Activated effector memory CD4-positive, alpha-beta T cell treated with anti-CD3 and anti-CD28 coated beads, Interleukin-2, amount 50 U/mL, for 16 hours (primary cell): ENCODE results near the gene WDR27.
"Not testable (repeated sequence)": the region's sequence is repeated elsewhere in the genome, so short reads cannot be mapped to it uniquely, and the experiment has no call there.

ENCODE experiments used
- DNase-seq: peaks from one replicate; pipeline ENCODE4 v3.0.0-alpha.2; 2020

Gene WDR27

DNA sequence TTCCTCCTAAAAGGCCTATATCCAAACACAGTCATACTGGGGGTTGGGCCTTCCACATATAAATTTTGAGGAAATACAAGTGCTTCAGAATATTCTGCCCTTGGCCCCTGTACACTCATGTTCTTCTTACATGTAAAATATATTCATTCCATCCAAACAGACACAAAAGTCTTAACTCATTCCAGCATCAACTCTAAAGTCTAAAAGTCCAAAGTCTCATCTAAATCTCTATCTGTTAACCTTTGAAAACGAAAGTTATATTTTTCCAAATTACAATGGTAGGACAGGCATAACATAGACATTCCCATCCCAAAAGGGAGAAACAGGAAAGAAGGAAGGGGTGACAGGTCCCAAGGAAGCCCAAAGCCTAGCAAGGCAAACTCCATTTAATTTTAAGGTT lies 232.8 kb downstream of the WDR27 start:
- DNase-seq, result no peak

DNA sequence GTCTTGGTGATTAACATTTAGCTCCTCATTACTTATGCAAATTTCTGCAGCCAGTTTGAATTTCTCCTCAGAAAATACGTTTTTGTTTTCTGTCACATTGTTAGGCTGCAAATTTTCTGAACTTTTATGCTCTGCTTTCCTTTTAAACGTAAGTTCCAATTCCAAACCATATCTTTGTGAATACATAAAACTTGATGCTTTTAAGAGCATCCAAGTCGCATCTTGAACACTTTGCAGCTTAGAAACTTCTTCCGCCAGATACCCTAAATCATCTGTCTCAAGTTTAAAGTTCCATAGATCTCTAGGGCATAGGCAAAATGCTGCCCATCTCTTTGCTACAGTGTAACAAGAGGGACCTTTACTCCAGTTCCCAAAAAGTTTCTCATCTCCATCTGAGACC lies 234.1 kb downstream of the WDR27 start:
- DNase-seq, result not testable (repeated sequence)

DNA sequence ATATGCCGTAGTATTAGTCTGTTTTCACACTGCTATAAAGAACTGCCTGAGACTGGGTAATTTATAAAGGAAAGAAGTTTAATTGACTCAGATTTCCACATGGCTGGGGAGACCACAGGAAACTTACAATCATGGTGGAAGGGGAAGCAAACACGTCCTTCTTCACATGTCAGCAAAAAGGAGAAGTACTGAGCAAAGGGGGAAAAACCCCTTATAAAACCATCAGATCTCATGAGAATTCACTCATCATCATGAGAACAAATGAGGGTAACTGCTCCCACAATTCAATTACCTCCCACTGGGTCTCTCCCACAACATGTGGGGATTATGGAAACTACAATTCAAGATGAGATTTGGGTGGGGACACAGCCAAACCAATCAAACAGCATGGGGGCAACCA lies 235.6 kb downstream of the WDR27 start:
- DNase-seq, result not testable (repeated sequence)

DNA sequence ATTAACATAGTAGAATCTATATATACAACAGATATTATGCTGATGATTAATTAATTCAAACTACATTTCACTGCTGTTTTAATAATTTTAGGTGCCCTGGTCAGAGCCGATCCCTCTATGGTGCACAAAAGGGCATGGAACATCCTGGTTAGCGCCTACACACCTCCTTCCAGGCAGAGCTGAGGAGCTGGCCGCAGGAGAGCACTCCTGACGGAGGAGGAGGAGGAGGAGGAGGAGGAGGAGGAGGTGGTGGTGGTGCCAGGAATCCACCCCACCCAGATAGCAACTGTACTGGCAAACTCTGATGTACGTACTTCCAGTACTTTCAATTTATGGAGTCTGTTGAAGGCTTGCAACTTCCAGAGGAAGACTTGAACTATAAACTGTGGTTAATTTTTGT lies 244.1 kb downstream of the WDR27 start:
- DNase-seq, result no peak

DNA sequence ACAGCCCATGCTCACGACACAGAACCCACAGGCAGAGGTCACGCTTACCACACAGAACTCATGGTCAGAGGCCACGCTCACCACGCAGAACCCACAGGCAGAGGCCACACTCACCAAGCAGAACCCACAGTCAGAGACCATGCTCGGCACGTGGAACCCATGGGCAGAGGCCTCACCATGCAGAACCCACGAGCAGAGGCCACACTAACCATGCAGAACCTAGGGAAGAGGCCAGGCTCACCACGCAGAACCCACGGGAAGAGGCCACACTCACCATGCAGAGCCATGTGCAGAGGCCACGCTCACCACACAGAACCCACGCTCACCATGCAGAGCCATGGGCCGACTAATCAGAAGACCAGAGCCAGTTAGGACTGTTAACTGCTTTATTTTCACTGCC lies 245.0 kb downstream of the WDR27 start:
- no peak for DNase-seq

DNA sequence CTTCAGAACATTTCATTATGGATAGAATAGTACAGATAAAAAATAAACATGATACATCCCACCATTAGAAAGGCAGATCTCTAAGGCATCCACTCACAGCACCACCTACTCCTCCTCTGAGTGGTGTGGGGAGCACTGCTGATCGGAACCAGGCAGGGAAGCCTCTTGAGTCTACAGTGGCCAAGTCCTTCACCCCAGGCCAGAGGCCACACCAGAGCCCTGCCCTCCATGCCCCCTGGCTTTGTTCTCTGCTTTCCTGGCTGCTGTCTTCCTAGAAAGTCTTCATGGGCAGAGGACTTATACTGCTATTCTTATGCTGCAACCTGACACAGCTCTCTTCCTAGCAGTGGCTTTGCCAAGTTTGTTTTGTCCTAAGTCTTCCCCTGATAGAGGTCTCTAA lies 246.4 kb downstream of the WDR27 start:
- DNase-seq, result no peak

DNA sequence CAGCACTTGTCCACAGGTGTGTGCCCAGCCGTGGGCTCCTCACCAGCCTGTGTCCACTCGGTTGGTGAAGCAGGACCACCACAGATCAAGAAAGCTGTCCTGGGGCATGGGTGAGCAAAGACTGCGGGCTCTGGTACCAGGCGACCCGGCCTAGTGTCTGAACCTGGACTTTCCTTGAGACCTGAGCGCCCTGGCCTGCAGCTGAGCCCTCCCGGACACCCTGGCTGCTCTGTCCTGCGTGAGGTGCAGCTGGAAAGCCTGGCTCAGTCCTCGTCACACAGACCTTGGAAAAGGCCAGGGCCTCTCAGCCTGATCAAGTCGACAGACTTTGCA lies 247.0 kb downstream of the WDR27 start:
- DNase-seq, result no peak

DNA sequence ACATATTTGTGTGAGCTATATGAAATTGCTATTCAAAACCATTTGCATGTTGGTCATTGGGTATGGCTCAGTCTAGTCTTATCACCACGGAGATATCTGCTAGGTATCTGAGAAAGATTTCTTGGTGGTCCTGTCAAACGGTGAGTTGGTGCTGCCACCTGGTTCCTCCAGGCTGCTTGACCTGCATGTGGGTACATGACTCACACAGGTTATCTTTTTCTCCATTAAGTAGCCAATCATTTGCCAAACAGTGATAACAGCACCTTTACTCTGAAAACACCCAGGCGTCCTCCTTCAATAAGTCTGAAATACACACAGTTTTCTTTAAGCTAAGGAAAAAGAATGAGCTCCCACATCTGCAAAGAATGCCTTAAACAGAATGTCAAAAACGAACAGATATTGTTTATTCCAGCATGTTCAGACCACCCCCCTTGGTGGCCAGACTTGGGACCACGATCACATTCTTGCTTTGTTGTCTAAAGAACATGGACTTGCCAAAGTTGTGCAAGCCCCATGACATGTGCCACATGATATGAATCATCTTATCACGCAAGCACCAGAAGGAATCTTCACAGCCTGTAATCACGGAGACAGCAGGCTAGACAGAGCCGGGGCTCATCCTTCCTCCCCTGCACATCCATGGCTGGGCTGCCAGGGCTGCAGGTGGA lies 247.5 kb downstream of the WDR27 start:
- no peak for DNase-seq

DNA sequence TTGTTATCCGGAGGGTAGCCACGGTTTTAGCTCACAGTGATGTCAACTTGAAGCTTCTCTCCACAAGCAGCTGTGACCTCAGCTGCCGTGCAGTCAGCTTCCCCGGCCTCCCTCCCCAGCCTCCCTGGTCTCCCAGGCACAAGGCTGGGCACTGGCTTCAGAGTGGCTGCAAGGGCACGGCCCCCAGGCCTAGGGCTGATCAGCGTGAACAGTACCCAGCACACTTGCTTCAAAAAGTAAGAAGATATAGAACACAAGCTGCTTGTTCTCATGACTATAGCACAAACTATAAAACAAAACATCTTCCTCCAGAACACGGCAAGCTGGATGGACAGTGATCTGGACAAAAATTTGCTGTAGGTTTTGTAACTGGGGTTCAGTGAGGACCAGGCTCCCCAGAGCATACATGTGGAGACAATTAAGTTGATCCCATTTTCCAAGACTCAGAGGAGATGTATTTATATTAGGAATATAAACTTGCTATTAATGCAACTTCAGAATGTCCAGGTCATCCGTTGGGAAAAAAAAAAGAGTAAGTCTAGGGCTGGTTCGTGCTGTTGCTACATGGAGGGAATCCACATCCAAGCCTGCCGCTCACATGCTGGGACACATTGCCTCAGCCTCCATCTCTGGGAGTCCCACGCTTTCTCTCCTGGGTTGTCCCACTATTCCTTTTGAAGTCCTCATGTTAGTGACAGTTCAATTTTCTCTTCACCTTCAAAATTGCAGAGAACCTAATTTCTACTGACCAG lies 248.8 kb downstream of the WDR27 start:
- DNase-seq, result no peak

DNA sequence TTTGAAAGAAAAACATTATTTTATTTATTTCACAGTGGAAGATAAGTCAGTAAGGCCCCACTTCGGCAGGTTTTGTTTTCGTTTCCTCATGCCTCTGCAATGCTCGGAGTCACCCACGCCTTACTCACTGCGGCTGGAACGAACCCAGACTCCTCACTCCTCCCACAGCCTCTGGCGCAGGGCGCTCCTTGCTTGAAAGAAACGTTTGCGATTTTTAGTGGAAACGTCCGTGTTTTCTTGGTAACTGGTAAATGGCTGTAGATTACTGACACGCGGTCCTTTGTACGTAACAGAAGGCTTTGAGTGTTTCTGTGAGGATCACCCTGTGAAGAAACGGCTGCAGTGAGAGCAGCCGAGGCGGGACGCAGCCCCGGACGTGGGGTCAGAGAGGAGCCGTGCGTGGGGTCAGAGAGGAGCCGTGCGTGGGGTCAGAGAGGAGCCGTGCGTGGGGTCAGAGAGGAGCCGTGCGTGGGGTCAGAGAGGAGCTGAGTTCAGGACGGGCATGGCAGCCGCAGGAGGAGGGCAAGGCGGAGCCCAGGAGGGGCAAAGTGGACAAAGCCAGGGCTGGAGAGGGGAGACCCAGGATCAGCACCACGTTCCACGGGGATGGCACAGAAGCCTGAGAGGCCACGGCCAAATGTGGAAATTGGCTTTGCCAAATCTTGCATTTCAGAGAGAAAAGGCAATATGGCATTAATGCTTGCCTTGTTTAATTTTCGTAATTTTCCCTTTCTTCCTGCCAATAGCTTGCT lies 249.5 kb downstream of the WDR27 start:
- DNase-seq, result no peak

DNA sequence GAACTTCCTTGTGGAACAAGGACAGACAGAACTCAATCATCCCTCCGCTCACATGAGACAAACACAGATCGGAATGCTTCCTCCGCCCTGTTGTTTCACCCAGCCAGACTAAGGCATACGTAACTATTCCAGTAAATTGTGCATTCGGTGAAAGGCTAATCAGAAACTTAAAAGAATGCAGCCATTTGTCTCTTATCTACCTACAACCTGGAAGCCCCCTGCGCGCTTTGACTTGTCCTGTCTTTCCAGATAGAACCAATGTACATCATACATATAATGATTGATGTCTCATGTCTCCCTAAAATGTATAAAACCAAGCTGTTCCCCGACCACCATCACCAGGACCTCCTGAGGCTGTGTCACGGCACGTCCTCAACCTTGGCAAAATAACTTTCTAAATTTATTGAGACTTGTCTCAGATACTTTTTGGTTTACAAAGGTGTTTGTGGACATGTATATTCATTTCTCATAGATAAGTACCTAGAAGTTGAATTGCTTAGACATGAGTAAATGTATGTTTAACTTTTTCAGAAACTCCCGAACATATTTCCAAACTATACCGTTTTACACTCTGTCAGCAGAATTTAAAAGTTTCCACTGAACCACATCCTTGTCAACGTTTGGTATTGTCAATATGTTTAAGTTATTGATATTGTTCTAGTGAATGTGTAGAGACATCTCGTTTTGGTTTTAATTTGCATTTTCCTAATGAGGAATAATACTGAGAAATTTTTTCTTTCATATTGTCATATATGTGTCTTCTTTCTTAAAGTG lies 250.6 kb downstream of the WDR27 start:
- DNase-seq, result no peak

DNA sequence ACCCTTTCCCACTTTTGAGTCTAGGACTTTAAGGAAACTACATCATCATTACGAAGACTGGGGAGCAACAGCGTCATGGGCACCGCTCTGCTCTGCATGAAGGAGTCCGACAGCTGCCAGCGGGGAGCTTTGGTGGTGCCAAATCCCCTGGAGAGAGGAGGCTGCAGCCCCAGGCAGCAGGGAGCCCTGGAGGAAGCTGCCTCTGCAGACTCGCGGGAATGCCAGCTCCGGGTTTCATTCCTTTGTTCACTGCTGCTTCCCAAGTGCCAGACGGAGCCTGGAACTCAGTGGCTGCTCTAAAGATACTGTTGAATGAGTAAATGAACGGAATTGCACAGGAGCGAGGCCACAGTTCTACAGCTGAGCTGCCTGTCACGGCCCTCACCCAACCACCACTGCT lies 251.7 kb downstream of the WDR27 start:
- DNase-seq, result no peak

DNA sequence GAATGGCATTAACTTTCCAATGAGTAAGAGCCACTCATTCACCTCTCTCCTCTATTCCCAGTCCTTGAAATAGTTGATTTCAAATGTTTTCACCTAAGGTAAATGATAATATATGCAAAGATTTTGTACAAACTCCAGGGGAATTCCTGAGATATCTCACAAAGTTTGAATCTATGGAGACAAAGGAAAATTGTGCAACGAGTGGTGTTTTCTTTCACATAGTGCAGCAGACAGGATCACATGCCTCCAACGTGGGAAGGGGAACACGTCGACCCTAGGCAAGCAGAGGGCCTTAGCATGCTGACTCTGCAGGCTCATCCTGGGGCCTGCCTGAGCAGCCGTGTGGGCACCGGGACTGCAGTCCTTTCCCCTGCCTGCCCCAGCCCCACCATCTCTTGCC lies 252.6 kb downstream of the WDR27 start:
- DNase-seq, result no peak

DNA sequence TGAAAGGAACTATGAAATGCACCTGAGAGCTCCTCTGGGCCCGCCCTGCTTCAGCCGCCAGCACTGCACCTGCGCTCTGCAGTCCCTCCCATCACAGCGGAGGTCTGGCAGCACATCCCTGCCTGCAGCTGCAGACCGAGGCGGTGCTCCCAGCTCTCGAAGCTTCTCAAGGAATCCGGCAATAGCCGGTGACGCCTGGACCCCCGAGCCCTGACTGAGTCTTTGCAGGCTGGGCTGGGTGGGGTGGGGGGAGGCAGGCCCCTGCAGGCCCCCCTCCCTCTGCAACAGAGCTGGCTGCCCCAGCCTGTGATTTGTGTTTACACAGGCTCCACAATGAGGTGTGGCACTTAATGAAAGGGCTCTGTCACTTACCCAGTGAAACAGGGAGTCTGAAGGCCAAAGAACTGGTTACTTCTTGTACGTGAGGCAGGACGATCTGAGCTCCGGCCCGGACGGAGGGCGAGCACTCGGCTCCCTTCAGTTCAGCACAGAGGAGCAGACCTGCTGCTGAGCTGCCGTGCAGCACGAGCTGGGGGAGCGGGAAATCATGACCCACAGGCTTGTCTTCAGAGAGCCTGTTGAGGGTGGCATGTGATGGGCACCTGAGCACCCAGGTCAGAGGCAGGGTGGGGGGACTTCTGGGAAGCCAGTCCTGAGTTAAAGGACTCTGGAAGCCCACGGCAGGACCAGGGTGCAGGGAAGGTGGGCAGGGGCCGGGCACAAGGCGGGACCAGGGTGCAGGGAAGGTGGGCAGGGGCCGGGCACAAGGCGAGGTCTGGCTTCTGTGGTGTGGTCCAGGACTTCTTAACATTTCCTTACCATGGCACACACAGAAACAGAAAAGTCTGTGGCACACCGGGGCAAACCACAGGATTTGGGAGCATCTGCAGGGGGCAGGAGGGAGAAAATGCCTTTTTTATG lies 255.9 kb downstream of the WDR27 start:
- DNase-seq, result no peak

DNA sequence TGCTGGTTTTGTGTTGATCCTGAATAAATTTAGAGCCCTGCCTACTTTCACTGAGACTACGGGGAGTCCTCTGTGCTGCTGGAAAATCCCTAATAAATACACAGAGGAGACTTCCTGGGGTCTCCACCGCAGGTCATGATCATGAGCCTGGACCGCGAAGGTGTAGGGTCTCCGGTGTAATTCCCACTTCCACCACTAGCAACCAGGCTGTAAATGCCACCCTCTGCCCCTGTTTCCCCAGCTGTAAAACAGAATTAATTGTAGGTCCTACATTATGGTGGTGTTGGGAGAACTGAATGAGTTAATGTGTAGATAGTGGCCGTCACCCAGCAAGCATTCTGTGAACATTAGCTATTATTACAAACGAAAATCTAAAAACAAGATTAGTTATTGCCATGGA lies 256.6 kb downstream of the WDR27 start:
- DNase-seq, result no peak

DNA sequence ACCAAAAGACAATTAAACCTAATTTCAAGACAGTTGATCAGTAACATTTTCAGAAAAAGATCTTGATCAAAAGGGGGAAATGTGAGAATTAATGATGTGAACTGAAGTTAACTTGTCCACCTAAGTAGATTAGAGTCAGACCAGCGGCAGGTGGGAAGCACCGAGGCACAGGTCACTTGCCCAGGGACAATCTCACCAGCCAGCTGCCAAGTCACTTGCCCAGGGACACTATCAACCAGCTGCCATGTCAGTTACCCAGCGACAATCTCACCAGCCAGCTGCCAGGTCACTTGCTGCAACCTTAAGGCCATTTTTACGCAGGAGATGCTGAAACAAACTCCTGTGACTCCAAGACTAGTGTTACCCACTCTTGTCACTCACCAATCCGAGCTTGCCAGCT lies 260.5 kb downstream of the WDR27 start:
- DNase-seq, result no peak

DNA sequence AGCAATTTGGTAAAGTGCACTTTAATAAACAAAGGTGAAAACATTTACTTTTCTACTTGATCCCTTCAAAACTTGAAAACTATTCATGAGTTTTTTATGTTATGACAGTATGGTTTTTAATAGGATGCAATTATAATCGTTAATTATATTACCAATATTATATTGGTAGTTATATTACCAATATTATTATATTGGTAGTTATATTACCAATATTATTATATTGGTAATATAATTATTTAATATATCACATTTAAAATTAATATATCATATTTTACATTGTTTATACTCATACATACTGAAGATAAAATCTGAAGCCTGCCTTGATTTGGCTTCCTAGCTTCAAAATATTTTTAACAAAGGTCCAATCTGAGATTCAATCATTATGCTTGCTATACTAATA lies 262.1 kb downstream of the WDR27 start:
- no peak for DNase-seq

DNA sequence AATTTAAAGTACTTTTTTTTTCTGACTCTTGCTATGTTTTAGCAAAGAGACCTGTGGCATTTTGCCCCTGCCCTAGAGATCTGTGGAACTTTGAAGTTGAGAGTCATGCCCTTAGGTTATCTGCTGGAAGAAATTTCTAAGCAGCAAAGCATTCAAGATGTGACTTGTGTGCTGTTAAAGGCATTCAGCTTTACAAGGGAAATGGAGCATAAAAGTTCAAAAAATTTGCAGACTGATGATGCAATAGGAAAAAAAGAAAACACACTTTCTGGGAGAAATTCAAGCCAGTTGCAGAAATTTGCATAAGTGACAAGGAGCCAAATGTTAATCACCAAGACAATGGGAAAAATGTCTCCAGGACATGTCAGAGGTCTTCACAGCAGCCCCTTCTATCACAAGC lies 267.3 kb downstream of the WDR27 start:
- DNase-seq, result not testable (repeated sequence)

DNA sequence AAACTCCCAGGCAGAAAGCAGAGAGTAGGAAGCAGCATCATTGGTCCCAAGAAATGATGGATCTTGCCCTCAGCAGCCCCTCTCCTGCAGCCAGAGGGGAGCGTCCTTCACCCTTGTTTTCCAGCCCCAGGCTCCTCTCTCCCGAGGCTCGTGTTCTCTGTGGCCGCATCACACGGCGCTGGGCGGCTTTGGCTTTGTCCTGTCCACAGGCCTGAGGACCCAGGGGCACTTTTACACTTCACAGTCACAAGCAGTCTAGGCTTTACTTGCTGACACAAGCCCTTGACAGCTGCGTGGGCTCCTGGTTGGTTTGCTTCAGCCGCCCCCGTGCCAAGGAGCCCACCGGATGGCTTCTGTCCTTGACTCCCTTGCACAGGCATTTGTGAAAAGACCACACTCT lies 272.8 kb downstream of the WDR27 start:
- no peak for DNase-seq

DNA sequence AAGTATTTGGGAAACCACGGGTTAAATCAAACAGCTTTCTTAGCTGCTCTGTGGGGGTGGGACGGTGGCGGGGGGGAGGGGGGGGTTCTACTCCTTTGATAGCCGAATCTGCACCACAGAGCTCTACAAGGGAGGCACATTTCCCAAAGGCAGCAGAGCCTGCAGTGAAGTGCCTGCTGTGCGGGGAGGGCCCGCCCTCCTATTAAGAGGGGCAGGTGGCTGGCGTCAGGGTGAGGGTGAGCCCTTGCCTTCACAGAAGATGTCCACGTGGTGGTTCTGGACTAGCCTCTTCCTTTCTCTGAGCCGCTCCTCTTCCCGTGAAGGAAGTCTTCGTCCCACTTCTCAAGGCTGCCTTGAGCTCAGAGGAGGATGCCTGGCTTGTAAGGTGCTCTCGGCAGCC lies 273.3 kb downstream of the WDR27 start:
- no peak for DNase-seq

DNA sequence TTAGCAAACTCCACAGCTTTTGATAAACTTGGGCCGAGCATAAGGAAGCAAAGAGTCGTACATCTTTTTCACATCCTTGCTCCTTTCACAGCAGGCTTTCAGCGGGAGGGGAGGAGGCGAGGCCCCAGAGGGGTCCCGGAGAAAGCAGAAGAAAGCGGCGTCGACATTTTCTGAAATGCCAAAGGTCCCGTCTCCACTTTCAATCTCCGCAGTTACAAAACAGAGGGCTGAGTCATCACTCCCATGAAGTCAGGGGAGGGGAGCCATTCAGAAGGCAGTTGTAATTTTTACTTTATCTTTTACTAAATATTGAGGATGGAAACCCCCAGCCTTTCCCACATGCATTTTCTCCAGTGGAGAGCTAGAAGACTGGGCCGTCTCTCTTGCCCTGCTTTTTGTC lies 274.0 kb downstream of the WDR27 start:
- no peak for DNase-seq

DNA sequence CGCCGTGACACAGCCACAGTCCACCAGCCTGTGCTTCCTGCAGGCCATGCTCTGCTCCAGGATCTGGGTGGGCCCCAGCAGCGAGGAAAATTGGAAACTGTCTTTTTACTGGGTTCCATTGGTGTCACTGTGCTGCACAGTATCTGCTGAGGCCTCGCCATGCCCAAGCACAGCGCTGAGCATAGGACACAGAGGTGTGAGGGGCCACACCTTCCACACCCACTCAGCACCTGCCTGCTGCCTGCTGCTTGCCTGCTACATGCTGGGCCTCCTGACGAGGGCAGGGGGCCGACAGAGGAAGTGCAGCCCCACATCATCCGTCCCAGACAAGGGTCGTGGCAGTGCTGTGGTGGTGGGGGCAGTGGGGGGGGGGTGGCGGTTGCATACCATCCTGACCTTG lies 275.2 kb downstream of the WDR27 start:
- DNase-seq, result no peak
